Stimulated activated CD4-positive, alpha-beta T cell treated with anti-CD3 and anti-CD28 coated beads, TNF-alpha, amount 100 ng/mL, for 48 hours (primary cell): ENCODE measurements around the gene STRA6.

ENCODE experiments used
- DNase-seq, 3 donors: peaks; one replicate each; pipeline ENCODE4 v3.0.0-alpha.2; 2020; ENCODE audit warnings: low read depth in 3 of 3

The STRA6 gene

GRCh38 chr15:74206801-74207281, 4.3 kb upstream of the STRA6 start:
- DNase-seq, result no peak

GRCh38 chr15:74205582-74205947, 3.0 kb upstream of the STRA6 start:
- no peak for DNase-seq

GRCh38 chr15:74203914-74204431, 1.4 kb upstream of the STRA6 start:
- no peak for DNase-seq

- no peak for DNase-seq
These were observed 722 bp downstream of the STRA6 start for GRCh38 chr15:74201710-74202420.

GRCh38 chr15:74200871-74201419, 1.6 kb downstream of the STRA6 start:
- DNase-seq, result no peak

- DNase-seq, result no peak
These were observed 2.2 kb downstream of the STRA6 start for GRCh38 chr15:74200412-74200815.

GRCh38 chr15:74199297-74199652, 3.3 kb downstream of the STRA6 start:
- DNase-seq, result no peak

GRCh38 chr15:74197176-74197965, 5.2 kb downstream of the STRA6 start:
- DNase-seq, result no peak

- DNase-seq, result no peak
These were observed 6.4 kb downstream of the STRA6 start for GRCh38 chr15:74196175-74196574.

GRCh38 chr15:74194572-74195559, 7.7 kb downstream of the STRA6 start:
- no peak for DNase-seq

GRCh38 chr15:74193905-74194304, 8.7 kb downstream of the STRA6 start:
- DNase-seq, result no peak

GRCh38 chr15:74193299-74193718, 9.3 kb downstream of the STRA6 start:
- DNase-seq, result no peak

- DNase-seq, result no peak
These were observed 9.8 kb downstream of the STRA6 start for GRCh38 chr15:74192751-74193150.

- DNase-seq, result no peak
These were observed 10.8 kb downstream of the STRA6 start for GRCh38 chr15:74191798-74192197.

GRCh38 chr15:74188216-74188615, 14.4 kb downstream of the STRA6 start:
- DNase-seq, result no peak

- DNase-seq, result no peak
These were observed 16.8 kb downstream of the STRA6 start for GRCh38 chr15:74185710-74186348.

- DNase-seq, result peak in 1 of 3 donors; percentile 13
These were observed 17.9 kb downstream of the STRA6 start for GRCh38 chr15:74184582-74185091.

GRCh38 chr15:74182131-74182530, 20.5 kb downstream of the STRA6 start:
- DNase-seq, result no peak

- DNase-seq, result no peak
These were observed 21.5 kb downstream of the STRA6 start for GRCh38 chr15:74180881-74181602.
